HG02642 (cell line): Measurements from ENCODE around the gene ABCG4.
"Not testable (repeated sequence)": the region's sequence is repeated elsewhere in the genome, so short reads cannot be mapped to it uniquely, and the experiment has no call there.

Source experiments
- ATAC-seq: cut with Tn5 transposase; IDR thresholded peaks from one replicate; pipeline ENCODE4 v1.9.1; 2021; ENCODE audit warnings: mild to moderate bottlenecking; ENCODE audit not compliant: unreplicated experiment, poor library complexity

The ABCG4 gene

GRCh38 chr11:119179342-119179741, 30.5 kb downstream of the ABCG4 start:
- ATAC-seq: no peak

DNA sequence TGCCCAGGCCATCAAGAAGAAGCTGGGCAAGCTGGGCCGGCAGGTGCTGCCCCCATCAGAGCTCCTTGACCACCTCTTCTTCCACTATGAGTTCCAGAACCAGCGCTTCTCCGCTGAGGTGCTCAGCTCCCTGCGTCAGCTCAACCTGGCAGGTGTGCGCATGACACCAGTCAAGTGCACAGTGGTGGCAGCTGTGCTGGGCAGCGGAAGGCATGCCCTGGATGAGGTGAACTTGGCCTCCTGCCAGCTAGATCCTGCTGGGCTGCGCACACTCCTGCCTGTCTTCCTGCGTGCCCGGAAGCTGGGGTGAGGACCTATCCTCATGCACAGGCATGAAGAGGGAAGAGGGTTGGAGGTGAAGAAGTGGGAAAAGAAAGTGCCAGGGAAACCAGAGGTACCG, 31.1 kb downstream of the ABCG4 start:
- no peak for ATAC-seq

DNA sequence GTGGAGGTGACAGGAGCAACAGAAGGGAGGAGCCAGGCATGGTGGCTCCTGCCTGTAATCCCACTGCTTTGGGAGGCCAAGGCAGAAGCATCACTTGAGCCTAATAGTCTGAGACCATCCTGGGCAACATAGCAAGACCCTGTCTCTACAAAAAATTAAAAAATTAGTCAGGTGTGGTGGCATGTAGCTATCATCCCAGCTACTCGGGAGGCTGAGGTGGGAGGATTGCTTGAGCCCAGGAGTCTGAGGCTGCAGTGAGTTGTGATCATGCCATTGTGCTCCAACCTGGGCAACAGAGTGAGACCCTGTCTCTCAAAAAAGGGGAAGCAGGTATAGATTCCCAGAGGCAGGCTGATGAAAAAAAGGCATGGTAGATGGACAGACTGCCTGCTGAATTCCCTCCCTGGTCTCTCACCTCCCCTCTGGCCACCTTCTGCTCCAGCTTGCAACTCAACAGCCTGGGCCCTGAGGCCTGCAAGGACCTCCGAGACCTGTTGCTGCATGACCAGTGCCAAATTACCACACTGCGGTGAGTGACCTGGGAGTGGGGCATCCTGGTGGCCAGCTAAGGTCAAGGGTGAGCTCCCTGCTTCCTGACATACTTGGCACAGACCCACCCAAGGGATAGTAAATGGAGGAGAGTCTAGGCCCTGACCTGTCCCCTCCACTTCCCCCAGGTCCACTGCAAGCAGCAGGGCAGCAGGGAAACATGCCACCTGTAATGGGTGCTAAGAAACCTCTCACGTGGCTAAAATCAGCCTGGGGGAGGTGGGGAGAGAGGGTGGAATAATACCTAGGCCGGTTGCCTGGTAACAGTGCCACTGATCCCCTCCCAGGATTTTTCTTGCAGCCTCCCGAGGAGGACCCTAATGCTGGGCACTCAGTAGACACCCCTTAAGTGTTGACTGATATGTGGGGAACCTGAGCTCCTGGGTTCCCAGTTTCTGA, 32.2 kb downstream of the ABCG4 start:
- no peak for ATAC-seq

DNA sequence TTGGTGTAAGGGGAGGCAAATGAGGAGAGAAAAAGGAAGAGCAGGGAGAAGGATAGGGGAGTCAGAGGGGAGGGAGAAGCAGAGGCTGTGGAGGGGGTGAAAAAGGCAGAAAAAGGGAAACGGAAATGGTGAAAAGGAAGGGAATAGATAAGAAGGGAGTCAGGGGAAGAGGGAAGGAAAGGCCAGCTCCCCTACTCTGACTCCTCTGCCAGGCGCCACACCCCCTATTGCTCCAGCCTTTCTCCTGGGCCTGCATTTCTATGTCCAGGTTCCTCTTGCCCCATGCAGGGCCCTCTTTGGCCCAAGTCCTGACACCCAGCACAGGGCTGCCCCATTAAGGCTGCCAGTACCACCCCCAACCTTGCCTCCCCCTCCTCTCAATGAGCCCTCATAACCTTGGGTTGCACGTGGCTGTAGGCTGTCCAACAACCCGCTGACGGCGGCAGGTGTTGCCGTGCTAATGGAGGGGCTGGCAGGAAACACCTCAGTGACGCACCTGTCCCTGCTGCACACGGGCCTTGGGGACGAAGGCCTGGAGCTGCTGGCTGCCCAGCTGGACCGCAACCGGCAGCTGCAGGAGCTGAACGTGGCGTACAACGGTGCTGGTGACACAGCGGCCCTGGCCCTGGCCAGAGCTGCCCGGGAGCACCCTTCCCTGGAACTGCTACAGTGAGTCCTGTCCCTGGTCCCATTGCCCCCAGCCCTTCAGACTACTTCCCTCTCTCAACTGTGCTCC, 33.0 kb downstream of the ABCG4 start:
- ATAC-seq: no peak

DNA sequence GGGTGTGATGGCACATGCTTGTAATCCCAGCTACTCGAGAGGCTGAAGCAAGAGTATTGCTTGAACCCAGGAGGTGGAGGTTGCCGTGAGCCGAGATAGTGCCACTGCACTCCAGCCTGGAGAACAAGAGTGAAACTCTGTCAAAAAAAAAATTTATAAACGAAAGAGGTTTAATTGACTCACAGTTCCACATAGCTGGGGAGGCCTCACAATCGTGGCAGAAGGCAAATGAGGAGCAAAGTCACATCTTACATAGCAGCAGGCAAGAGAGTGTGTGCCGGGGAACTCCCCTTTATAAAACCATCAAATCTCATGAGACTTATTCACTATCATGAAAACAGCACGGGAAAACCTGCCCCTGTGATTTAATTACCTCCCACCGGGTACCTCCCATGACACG, 35.5 kb downstream of the ABCG4 start:
- not testable (repeated sequence) for ATAC-seq

- no peak for ATAC-seq
These were observed 37.3 kb downstream of the ABCG4 start for GRCh38 chr11:119185981-119186634.

GRCh38 chr11:119187123-119187892, 38.5 kb downstream of the ABCG4 start:
- ATAC-seq: no peak

- no peak for ATAC-seq
These were observed 39.2 kb downstream of the ABCG4 start for GRCh38 chr11:119188067-119188466.

- ATAC-seq: no peak
These were observed 40.0 kb downstream of the ABCG4 start for GRCh38 chr11:119188887-119189286.

GRCh38 chr11:119189393-119189792, 40.5 kb downstream of the ABCG4 start:
- ATAC-seq: no peak

DNA sequence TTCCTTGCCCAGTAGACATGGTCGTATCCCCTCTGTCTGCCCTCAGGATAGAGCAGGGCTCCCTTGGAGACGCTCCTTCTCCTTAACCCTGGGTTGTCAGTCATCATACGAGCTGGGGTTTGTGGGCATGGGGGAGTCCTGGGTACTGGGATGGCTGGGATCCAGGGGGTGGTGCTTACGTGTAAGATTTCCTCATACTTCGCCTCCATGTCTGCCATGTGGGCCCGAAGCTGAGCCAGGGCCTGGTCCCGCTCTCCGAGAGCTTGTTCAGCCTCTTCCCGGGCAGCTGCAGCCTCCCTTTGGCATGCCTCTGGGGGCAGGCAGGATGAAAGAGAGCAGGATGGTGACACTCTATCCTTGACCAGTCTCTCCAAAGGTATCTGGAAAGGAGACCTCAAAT, 41.7 kb downstream of the ABCG4 start:
- ATAC-seq: no peak

- ATAC-seq: not testable (repeated sequence)
These were observed 42.4 kb downstream of the ABCG4 start for GRCh38 chr11:119191265-119191664.

- no peak for ATAC-seq
These were observed 43.3 kb downstream of the ABCG4 start for GRCh38 chr11:119192111-119192510.

DNA sequence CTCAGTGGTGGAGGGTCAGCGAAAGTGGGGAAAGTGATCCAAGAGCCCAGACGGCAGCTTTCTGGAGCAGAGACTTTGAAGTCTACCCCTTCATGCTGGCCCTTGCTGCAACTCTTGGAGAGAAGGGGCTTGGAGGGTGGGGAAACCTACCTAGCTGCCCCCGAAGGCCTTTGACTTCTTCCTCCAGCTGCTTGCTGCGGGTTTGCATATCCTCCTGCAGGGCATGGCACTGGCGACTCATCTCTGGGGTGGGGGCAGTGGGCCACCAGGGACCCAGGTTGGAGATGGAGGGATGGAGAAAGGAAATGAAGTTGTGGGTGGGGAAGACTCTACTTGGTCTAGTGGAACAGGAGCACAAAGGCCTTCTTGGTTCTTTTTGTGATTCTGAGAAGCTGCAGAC, 44.1 kb downstream of the ABCG4 start:
- ATAC-seq: no peak

GRCh38 chr11:119193626-119194025, 44.8 kb downstream of the ABCG4 start:
- ATAC-seq: no peak

GRCh38 chr11:119194811-119195440, 46.1 kb downstream of the ABCG4 start:
- no peak for ATAC-seq

GRCh38 chr11:119195680-119196079, 46.8 kb downstream of the ABCG4 start:
- no peak for ATAC-seq

- no peak for ATAC-seq
These were observed 48.1 kb downstream of the ABCG4 start for GRCh38 chr11:119196833-119197483.

DNA sequence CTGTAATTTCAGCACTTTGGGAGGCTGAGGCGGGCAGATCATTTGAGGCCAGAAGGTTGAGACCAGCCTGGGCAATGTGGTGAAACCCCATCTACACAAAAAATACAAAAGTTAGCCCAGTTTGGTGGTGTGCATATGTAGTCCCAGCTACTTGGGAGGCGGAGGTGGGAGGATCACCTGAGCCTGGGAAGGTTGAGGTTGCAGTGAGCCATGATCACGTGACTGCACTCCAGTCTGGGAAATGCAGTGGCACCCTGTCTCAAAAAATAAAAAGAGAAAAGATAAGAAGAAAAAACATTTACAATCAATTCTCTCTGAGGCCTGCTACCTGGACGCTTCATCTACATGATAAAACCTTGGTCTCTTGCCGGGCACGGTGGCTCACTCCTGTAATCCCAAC, 50.1 kb downstream of the ABCG4 start:
- ATAC-seq: no peak
